GM18861 (cell line): ENCODE results near the gene SFT2D1.

Experiments used
- ATAC-seq: cut with Tn5 transposase; IDR thresholded peaks from one replicate; pipeline ENCODE4 v1.9.1; 2021; ENCODE audit not compliant: unreplicated experiment

The SFT2D1 gene

DNA sequence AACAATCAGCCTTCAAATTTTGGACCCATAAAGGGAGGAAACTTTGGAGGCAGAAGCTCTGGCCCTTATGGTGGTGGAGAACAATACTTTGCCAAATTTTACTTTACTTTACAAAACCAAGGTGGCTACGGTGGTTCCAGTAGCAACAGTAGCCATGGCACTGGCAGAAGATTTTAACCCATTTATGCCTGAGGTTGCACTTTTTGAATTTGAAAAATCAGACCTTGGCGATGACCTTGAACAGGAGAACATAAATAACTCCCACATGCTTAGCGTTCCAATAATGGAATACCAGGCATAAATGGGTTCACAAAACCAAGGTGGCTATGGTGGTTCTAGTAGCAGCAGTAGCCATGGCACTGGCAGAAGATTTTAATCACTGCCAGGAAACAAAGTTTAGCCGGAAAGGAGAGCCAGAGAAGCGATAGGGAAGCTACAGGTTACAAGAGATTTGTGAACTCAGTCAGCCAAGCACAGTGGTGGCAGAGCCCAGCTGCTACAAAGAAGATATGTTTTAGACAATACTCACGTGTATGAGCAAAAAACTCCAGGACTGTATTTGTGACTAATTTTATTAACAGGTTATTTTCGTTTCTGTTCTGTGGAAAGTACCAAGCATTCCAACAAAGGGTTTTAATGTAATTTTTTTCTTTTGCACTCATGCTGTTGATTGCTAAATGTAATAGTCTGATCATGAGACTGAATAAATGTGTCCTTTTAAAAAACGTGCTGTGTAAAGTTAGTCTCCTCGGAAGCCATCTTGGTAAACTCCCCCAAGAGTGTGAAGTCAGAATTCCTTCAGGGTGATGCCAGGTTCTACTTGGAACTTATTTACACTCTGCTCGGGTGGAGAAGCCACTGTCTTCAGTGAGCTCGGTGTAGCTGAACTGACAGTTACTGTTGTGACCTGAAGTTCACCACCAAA, 6.7 kb downstream of the SFT2D1 start:
- ATAC-seq = peak; percentile 42

DNA sequence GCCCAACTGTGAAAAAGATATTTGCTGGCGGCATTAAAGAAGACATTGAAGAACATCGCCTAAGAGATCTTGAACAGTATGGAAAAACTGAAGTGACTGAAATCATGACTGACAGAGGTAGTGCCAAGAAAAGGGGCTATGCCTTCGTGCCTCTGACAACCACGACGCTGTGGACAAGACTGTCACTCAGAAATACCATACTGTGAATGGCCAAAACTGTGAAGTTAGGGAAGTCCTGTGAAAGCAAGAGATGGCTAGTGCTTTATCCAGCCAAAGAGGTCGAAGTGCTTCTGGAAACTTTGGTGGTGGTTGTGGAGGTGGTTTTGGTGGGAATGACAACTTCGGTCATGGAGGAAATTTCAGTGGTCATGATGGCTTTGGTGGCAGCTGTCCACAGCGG, 7.5 kb downstream of the SFT2D1 start:
- ATAC-seq = no peak

DNA sequence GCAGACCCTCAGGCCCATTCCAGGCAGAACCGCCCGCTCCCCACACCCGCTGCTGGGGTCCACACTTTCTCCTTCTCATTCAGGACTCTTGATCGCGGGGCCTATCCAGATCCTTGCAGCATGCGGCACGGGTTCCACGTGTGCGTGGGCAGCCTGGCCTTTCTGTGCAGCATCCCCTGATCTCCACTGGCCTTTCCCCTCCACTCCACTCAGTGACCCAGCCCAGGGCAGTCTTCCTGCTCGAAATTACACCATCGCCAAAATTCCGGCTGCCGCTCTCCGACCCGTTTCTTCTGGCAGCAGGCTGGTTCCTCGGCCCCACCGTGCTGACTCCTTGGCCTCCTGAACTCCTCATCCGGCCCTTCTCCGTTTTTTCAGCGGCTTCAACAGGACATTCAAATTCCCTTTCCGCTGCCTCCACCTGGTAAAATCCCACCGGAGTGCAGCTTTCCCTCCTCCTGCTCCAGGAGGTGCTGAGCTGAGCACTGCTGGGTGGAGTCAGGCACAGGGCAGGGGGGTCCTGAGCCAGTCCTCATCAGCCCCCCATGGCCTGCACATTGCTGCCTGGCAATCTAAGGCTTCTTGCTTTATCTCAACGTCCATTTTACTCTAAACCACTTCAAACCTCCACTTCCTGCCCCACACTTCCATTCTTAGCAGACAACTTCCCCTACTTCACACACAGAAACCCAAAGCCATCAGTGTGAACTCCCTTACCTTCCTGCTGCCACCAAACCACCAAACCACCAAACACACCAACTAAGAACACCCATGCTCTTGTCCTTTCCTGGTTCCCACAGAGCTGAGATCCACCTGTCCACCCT, 9.0 kb downstream of the SFT2D1 start:
- ATAC-seq = peak; percentile 67

DNA sequence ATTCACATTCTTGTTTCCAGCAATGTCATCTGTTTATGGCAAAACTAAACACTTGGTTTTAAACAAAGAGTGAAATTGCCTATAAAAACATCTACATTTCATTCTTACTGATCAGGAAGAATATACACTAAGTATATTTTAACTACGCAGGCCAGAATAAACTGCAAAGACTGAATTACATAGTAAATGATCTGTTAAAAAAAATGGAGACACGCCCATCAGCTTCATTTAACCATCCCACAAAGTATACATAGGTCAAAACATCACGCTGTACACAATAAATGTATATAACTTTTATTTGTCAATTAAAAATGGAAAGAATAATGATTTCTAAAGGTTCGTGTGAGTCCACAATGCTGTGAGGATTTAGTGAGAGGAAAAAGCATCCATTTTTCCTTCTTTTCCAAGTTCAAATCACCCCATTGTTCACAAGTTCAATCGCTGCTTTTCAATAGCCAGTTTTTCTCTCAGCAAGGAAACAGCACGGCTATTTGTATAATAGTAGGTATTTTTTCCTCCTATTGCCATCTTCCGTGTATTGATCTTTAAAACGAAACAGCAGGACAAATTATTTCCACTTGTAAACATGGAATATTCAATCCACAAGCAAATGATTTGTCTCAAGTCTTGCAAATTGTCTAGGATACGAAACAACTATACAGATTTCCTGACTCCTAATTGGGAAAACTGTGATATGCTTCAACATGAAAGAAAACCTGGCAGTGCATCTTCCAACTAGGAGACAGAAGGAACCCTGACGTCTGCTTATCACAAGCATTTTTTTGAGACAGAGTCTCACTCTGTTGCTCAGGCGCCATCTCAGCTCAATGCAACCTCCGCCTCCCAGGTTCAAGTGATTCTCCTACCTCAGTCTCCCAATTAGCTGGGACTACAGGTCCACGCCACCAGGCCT, 10.6 kb downstream of the SFT2D1 start:
- no peak for ATAC-seq

DNA sequence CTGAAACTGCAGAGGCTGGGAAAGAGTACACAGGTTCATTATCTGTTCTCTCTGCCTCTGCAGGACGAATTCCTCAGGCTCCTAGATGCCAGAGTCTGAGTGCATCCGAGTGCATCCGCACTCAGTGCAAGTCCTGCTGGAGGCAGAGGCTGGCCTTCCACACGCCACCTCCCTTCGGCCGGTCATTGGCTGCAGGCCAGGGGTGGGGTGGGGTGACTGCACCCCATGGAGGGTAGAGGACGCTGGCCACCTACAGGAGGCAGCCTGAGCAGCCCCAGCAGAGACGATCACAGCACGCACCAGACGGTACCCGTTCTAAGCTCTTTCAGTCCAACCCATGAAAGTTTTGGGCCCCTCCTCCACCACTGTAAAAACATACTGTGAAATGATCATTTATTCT, 11.7 kb downstream of the SFT2D1 start:
- ATAC-seq = no peak

DNA sequence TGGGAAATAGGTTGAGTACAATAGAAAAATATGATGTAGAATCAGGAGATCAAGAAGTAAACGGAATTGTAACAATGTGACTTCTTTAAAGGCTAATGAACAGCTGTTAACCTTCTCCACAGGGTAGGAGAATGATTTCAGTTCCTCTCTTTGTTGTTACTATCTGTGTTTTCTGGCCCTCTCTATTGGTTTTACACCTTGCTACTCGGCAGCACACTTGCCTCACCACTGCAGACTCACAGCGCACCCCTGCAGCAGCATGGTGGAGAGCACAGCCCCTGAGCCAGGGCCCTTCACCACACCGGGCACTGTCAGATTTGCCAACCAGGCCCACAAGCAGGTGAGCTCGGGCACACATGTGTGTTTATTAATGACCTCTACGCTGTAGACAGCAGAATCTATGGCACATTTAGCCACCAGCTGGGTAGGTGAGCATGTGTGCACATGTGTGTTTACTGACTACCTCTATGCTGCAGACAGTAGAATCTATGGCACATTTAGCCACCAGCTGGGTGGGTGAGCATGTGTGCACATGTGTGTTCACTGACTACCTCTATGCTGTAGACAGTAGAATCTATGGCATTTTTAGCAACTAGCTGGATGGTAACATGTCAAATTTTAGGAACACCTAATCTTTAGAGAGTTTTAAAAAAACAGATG, 16.8 kb downstream of the SFT2D1 start:
- ATAC-seq = peak; percentile 65

DNA sequence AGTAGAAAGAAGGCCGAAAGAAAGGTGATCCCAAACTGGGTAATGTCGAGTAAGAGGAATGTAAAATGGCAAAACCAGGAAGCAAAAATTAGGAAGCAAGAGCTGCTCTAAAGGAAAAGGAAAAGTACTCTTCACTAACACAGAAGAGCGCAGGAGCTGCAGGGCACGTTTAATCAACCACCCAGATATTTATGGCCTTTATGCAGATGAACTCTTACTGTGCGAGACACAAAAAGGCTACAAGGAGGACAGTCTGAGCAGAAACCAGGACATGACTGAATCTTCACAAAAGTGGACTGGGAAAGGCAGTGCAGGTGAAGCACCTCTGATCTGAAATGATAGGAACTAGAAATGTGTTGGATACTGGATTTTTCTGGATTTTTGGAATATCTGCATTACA, 18.9 kb downstream of the SFT2D1 start:
- ATAC-seq = no peak

DNA sequence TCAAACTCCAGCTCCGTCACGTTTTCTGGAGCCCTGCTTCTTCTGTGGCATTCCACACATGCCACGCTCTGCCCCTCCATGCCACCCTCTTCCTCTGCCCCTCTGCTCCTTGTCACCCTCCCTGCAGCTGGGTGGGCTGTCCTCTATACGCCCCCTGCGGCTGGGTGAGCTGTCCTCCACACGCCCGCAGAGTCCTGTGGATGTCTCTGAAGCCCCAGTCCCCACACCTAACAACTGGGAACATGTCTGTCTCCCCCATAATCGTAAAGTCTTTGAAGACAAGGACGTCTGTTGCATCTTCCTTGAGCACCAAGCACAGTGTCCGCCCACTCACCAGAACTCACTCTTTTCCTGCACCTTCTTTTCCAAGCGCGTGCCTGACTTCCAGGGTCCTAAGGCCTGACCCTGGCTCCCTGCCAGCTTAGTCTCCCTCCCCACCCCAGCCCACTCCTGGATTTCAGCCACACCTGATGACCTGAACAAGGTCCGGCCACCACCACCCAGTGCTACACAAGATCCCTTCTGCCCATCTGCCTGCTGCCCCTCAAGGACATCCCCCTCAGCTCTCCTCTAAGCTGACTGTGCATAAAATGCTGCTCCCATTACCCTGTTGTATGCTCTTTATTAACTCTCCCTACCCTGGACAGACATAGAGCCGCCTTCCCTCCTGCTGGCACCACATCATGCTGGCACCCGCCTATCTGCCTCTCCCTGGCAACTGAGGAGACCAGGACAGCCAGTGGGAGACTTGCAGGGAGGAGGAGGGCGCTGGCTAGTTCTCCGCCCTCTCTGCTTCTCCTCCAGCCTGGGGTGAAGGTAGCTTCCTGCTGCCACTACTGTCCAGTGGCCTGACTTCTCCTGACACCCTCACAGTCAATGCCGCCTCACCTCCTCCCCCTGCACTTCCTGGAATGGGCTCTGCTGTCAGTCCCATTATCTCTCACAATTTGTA, 23.4 kb downstream of the SFT2D1 start:
- ATAC-seq = no peak

DNA sequence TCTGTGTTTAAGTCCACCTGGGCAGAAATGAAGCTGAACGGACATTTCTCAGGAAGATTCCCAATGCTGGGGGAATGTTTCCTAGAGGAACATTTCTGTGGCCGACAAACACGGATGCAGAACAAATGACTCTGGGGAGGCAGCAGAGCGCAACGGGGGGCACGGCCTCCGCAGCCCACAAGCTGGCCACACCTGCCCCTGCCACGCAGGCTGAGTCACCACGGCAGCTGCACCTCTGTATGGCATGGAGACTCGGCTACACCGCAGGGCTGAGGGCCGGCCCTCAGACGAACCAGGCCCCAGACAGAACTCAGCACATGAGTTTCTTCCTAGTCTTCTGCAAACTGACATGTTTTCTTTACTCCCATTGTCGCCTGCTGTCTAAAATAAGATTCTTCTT, 24.1 kb downstream of the SFT2D1 start:
- no peak for ATAC-seq

DNA sequence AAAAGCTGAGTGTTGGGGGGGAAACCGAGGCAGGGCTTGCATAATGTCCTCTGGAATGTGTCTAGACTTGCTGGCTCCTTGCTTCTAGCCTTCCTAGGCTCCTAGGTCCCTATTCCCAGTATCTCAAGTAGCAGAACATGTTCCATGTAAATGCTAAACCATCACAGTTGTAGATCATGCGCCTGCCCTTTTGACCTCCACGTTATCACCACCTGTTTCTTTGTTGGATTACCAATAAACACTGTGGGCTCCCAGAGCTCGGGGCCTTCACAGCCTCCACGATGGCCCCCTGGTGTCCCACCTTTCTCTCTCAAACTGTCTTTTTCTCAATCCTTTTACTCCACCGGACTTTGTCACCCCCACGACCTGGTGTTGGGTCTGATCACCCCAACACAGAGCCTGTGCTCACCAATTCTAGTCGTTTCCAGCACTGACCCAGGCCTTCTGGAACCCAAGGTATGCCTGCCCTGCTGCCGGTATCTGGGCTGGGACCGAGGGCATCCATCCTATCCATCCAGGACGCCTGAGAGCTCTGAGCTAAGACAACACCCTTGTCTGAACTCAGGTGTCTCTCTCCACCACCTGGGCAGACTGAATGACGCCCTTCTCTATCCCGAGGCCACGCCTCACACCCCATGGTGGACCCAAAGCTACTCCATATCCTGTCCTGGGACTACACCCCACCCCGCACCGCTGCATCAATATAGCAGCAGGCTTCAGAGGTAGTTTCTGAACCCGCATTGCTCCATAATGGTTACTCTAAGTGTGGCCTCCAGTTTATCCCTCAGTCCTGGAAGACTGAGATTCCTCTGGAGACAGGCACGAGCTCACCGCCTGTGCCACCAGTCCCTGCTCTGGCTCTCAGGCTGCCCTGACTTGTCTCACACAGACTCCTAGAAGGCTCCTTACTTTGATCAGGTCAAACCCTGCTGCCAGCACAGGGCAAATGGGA, 24.8 kb downstream of the SFT2D1 start:
- no peak for ATAC-seq

DNA sequence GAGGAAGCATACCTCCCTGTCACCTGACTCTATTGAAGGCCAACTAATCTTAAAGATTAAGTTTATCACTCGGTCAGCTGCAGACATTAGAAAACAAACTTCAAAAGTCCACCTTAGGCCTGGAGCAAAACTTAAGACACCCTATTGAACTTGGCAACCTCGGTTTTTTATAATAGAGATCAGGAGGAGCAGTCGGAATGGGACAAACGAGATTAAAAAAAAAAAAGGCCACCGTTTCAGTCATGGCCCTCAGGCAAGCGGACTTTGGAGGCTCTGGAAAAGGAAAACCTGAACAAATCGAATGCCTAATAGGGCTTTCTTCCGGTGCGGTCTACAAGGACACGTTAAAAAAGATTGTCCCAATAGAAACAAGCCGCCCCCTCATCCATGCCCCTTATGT, 26.9 kb downstream of the SFT2D1 start:
- no peak for ATAC-seq

DNA sequence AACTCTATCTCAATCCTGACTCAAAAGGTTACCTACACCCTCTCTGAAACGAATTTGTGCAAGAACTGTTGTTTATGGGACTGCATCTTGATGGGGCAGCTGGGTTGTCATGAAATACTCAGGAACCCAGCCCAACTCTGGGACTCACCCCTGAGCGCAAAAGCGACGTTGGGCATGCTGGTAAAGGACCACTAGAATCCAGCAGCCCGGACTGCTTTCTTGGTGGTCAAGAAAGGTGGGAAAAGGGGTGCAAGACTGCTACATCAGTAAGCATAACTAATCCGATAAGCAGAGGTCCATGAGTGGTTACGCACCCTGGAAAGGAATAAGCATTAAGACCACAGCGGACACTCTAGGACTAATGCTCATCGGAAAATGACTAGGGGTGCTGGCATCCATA, 27.9 kb downstream of the SFT2D1 start:
- ATAC-seq = no peak

DNA sequence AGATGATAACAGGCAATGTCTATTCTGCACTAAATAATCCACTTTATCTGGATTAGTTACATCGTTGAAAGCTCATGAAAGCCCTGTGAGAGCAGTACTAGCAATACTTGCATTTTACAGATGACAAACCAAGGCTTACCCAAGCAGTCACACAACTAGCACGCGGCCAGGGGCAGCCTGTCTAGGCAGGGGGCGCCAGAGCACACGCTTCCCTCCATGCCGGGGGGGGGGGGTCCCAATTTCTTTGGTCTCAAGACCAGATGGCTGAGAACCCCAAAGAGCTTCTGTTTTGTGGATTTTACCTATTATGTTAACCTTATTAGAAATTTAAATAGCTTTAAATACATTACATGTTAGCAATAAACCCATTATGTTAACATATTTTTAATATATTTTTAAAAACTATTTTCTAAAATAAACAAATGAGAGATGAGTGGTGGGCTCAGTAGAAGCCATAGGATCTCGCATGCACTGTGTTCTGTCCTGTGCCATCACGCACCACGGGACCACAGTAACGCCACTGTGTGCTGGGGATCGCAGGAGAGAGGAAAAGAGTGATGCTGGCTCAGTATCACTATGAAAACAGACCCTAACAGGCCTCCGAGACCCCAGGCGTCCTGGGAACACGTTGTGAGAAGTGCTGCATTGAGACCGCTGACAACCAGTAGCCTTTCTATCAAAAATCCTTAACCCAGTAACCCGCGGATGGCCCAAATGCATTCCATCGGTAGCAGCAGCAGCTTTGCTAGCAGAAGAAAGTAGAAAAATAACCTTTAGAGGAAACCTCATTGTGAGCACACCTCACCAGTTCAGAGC, 28.9 kb downstream of the SFT2D1 start:
- peak; percentile 65 for ATAC-seq

DNA sequence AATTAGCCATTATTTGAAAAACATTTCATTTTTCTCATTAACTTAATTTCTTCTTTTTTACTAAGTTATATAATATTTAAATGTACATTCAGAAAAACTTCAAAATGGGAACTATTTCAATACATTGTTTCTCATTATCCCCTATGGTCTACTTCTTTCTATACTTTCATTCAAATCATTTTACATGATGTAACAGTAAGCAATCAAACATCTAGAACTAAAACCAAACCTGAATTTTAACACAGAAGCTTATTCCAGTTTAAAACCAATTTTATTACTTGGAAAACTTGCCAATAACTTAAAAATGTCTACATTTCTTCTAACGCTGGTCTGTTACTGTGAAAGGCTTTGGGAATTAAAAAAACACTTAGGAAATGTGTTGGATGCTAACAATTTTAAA, 29.5 kb downstream of the SFT2D1 start:
- ATAC-seq = no peak

DNA sequence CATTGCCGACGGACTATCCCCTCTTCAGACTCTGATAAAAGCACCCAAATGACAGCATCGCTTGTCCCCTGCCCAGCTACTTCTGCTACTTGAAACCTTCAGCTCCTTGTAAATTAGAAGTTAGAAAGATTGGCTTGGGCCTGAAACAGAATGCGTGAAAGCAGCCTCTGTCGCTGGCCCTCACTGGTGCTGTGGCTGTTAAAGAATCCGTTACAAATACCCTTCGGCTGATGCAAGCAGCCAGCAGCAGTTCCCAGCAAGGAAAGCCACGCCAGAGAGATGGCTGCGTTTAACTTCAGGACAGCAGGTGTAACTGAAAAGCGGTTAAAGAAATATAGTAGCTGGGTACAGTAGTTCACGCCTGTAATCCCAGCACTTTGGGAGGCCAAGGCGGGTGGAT, 31.7 kb downstream of the SFT2D1 start:
- no peak for ATAC-seq

DNA sequence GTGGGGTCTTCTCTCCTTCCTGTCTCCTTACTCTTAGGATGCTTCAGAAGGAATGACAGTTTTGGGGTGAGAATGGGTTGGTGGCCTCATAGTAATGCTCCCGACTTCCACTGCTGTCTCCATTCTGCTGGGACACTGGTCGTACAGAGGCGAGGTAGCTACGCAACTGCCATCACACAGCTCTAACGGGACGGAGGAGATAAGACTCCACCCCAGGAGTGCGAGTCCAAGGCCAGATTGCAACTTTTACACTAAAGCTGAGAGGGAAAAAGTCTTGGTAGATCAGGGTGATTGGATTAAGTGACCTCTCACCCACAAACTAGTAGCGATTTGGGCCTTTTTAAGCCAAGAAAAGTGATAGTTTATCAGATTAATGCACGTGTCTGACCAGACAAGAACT, 32.4 kb downstream of the SFT2D1 start:
- no peak for ATAC-seq

DNA sequence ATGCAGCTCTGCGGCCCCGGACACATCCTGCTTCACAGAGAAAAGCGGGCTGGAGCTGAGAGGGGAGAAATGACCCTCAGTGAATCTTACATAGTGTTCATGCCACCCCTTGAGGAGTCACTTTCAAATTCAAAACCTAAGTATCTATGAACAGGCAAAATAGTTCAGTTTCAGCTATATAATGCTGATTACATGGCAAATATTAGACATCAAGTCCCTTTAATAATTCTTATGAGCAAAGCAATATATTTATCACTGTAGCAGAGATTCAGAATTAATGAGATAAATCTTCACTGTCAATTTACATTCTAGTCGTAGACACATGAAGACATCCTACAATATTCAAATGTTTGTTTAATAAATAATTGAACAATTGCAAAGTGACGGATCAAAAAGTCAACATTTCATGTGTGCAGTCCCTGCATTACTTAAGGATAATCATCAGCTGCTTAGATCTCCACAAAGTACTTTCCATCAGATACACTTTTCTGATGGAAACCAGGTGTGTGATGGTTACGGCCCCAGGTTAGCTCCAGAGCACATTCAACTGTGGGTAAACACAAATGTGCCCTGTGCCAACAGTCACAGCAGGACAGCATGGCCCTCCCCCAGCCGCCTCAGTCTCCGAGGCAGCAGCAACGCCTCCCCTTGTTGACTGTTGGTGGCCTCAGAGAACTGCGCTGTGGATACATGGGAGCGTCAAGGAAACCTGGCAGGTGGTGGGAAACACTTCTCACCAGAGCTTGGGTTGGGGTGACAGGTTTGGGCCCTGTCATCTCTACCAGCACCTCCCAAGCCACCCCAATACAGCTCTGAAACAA, 33.4 kb downstream of the SFT2D1 start:
- ATAC-seq = no peak
